Ascending aorta (tissue), 2 donors: ENCODE data around the gene MAGI3. TPM values are rescaled to one million over a fixed set of nuclear protein-coding genes. Genes with fewer than 3 reads are reported as not detected.
"Not testable (repeated sequence)": the region's sequence is repeated elsewhere in the genome, so short reads cannot be mapped to it uniquely, and the experiment has no call there.

Experiments used
- DNase-seq, 2 donors: peaks; one replicate each; pipeline ENCODE4 v3.0.0-alpha.2; 2019; ENCODE audit warnings: low spot score in 2 of 2
- H3K27ac ChIP-seq, 2 donors: fragments of 200-600 bp; sonication (generic); one replicate each; pipeline ENCODE4 v1.5.1; 2016 to 2017; ENCODE audit warnings: mild to moderate bottlenecking in 1 of 2
- H3K27me3 ChIP-seq: fragments of 200-600 bp; sonication (generic); one replicate; pipeline ENCODE4 v1.5.1; 2017
- H3K36me3 ChIP-seq, 2 donors: fragments of 200-600 bp; sonication (generic); one replicate each; pipeline ENCODE4 v1.5.1; 2016
- H3K4me1 ChIP-seq, 2 donors: fragments of 200-600 bp; sonication (generic); one replicate each; pipeline ENCODE4 v1.5.1; 2016 to 2017; ENCODE audit warnings: mild to moderate bottlenecking in 1 of 2
- H3K4me3 ChIP-seq, 2 donors: fragments of 200-600 bp; sonication (generic); one replicate each; pipeline ENCODE4 v1.5.1; 2016 to 2017; ENCODE audit warnings: mild to moderate bottlenecking in 1 of 2
- H3K9me3 ChIP-seq, 2 donors: fragments of 200-600 bp; sonication (generic); one replicate each; pipeline ENCODE4 v1.5.1; 2016
- CTCF ChIP-seq, 3 experiments: fragments of 200-600 bp in 2 of 3; fragments of 450-650 bp in 1 of 3; sonication (generic) in 2 of 3; IDR thresholded peaks; one replicate each; pipeline ENCODE4 v1.5.1; 2016 to 2019; ENCODE audit warnings: antibody characterized with exemption in 3 of 3, mild to moderate bottlenecking in 1 of 3, moderate library complexity in 1 of 3
- intact Hi-C: fragments of 100-400 bp; cut with DNase I; formaldehyde crosslinking; loops from one replicate; pipeline ENCODE4 v1.15.1; 2023
- total RNA-seq: library from RNA; depleted of rRNA; stranded (reverse); fragments of >200 nt; gene quantifications from one replicate; pipeline ENCODE4 v1.1.0, GENCODE V29; 2016

The MAGI3 gene
- total RNA-seq, 1 donor from 2014 or later: 14.9 TPM

DNA sequence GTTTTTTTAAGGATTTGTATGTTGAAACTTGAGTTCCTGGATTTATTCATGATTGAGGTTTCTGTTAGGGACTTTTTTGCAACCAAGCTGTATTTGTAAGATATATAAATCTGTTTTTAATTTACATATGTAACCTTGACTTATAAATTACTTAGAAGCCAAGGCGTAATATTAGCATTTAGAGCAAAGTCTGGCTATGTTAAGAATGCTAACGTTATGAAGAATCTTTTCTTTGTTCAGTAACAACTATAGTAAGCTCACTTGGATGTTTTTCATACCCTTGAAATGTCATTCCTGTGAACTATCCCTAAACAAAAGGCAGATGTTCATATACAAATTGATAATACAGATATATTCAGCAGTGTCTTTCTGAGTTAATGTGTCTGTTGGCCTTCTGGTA is 155.3 kb downstream of the MAGI3 start:
- Histone ChIP-seq H3K9me3 (no peaks in the 10 kb centered on the region), H3K4me1 (no peaks in the 10 kb centered on the region), H3K27me3 (no peaks in the 10 kb centered on the region), H3K36me3 (no peaks in the 10 kb centered on the region), H3K4me3 (no peak overlapping the region), H3K27ac (no peak overlapping the region)
- intact Hi-C loops: no loop called here
- TF ChIP-seq CTCF (IDR thresholded peaks at IDR 0.05): no peak
- no peak for DNase-seq

DNA sequence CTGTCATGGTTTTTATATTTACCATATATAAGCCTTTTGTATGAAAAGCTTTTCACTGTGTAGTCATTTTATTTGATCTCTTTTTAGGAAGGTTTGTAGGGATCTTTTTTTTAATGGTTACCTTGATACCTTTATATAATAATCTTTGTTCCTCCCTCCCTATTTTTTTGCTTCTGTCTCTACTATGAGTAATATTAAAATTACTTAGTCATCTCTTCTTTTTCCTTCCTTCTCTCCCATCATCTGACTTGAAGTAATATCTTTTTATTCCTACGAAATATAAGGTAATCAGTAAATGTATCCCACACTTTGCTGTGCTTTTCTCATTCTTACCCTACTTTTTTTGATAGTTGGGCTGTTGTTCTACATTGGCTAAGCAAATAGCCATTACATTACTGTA is 161.4 kb downstream of the MAGI3 start:
- TF ChIP-seq CTCF (IDR thresholded peaks at IDR 0.05): no peak
- no peak overlapping the region for H3K27ac ChIP-seq
- intact Hi-C loops: no loop called here

DNA sequence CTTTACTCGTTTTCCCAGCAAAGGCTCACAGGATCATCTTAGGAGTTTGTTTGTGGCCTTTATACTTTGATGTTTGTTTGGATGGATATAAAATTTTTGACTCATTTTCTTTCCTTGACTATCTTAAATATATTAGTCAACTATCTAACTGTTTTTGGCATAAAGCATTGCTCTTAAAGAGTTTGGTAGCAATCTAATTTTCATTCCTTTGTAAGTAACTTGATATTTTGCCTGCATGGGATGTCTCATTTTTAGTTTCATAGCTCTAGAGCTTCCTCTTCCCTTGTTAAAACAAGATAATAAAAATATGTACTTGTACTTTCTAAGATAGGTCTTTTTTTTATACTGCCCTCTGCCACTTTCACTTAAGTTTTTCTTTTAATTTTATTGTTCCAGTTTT is 161.9 kb downstream of the MAGI3 start:
- no peak for TF ChIP-seq CTCF (IDR thresholded peaks at IDR 0.05)
- DNase-seq: no peak
- Histone ChIP-seq H3K27me3 (no peaks in the 10 kb centered on the region), H3K9me3 (peaks cover 0 to 14% of the 10 kb centered on the region in 2 donors), H3K27ac (no peak overlapping the region), H3K4me3 (no peak overlapping the region), H3K4me1 (no peaks in the 10 kb centered on the region), H3K36me3 (peaks cover 0 to 8% of the 10 kb centered on the region in 2 donors)
- intact Hi-C loops: no loop called here

More for the DNA sequence above, 161.4 kb downstream of the MAGI3 start:
- H3K27me3 ChIP-seq: no peaks in the 10 kb centered on the region
- no peaks in the 10 kb centered on the region for H3K4me1 ChIP-seq
- peaks cover 0 to 5% of the 10 kb centered on the region in 2 donors for H3K36me3 ChIP-seq
- DNase-seq: no peak
- peaks cover 0 to 11% of the 10 kb centered on the region in 2 donors for H3K9me3 ChIP-seq
- no peak overlapping the region for H3K4me3 ChIP-seq

GRCh38 chr1:113557187-113557586 is 166.9 kb downstream of the MAGI3 start:
- Histone ChIP-seq H3K4me1 (no peaks in the 10 kb centered on the region), H3K4me3 (no peak overlapping the region), H3K36me3 (peaks cover 0 to 8% of the 10 kb centered on the region in 2 donors), H3K27me3 (no peaks in the 10 kb centered on the region), H3K27ac (no peak overlapping the region), H3K9me3 (peaks cover 0 to 50% of the 10 kb centered on the region in 2 donors)
- intact Hi-C loops: no loop called here
- no peak for DNase-seq
- no peak for TF ChIP-seq CTCF (IDR thresholded peaks at IDR 0.05)

- Histone ChIP-seq H3K36me3 (no peaks in the 10 kb centered on the region), H3K27me3 (no peaks in the 10 kb centered on the region), H3K9me3 (peaks cover 0 to 53% of the 10 kb centered on the region in 2 donors), H3K4me1 (no peaks in the 10 kb centered on the region), H3K27ac (no peak overlapping the region), H3K4me3 (no peak overlapping the region)
- intact Hi-C loops: no loop called here
- no peak for TF ChIP-seq CTCF (IDR thresholded peaks at IDR 0.05)
- no peak for DNase-seq
These were observed 175.3 kb downstream of the MAGI3 start for GRCh38 chr1:113565621-113566020.

- intact Hi-C loops: no loop called here
- H3K27ac ChIP-seq: no peak overlapping the region
- no peaks in the 10 kb centered on the region for H3K4me1 ChIP-seq
- H3K27me3 ChIP-seq: no peaks in the 10 kb centered on the region
- H3K36me3 ChIP-seq: no peaks in the 10 kb centered on the region
- peaks cover 0 to 49% of the 10 kb centered on the region in 2 donors for H3K9me3 ChIP-seq
- no peak for DNase-seq
- no peak for TF ChIP-seq CTCF (IDR thresholded peaks at IDR 0.05)
- no peak overlapping the region for H3K4me3 ChIP-seq
These were observed 177.1 kb downstream of the MAGI3 start for GRCh38 chr1:113567427-113567826.

DNA sequence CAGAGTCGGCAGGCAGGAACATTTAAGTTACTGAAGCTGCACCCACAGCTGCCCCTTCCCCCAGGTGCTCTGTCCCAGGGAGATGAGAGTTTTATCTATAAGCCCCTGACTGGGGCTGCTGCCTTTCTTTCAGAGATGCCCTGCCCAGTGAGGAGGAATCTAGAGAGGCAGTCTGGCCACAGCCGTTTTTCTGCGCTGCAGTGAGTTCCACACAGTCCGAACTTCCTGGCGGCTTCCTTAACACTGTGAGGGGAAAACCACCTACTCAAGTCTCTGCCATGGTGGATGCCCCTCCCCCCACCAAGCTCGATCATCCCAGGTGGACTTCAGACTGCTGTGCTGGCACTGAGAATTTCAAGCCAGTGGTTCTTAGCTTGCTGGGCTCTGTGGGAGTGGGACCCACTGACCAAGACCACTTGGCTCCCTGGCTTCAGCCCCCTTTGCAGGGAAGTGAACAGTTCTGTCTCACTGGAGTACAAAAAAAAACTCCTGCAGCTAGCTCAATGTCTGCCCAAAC is 185.5 kb downstream of the MAGI3 start:
- H3K27me3 ChIP-seq, H3K4me1 ChIP-seq, H3K27ac ChIP-seq, intact Hi-C loops, H3K4me3 ChIP-seq, H3K36me3 ChIP-seq, DNase-seq: not testable (repeated sequence)
- peaks cover 0 to 19% of the 10 kb centered on the region in 2 donors for H3K9me3 ChIP-seq
